Activated CD4-positive, CD25-positive, alpha-beta regulatory T cell (primary cell): ENCODE data around the gene ZNF346.
A peak's percentile ranks its signal among the peaks of the same experiment; 100 is the strongest.
"Not testable (repeated sequence)": the region's sequence is repeated elsewhere in the genome, so short reads cannot be mapped to it uniquely, and the experiment has no call there.

Source experiments
- DNase-seq, 4 experiments: peaks; one replicate each; lab custom pipeline; 2025; lab: John Stamatoyannopoulos, UW

Gene ZNF346, protein sequence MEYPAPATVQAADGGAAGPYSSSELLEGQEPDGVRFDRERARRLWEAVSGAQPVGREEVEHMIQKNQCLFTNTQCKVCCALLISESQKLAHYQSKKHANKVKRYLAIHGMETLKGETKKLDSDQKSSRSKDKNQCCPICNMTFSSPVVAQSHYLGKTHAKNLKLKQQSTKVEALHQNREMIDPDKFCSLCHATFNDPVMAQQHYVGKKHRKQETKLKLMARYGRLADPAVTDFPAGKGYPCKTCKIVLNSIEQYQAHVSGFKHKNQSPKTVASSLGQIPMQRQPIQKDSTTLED

DNA sequence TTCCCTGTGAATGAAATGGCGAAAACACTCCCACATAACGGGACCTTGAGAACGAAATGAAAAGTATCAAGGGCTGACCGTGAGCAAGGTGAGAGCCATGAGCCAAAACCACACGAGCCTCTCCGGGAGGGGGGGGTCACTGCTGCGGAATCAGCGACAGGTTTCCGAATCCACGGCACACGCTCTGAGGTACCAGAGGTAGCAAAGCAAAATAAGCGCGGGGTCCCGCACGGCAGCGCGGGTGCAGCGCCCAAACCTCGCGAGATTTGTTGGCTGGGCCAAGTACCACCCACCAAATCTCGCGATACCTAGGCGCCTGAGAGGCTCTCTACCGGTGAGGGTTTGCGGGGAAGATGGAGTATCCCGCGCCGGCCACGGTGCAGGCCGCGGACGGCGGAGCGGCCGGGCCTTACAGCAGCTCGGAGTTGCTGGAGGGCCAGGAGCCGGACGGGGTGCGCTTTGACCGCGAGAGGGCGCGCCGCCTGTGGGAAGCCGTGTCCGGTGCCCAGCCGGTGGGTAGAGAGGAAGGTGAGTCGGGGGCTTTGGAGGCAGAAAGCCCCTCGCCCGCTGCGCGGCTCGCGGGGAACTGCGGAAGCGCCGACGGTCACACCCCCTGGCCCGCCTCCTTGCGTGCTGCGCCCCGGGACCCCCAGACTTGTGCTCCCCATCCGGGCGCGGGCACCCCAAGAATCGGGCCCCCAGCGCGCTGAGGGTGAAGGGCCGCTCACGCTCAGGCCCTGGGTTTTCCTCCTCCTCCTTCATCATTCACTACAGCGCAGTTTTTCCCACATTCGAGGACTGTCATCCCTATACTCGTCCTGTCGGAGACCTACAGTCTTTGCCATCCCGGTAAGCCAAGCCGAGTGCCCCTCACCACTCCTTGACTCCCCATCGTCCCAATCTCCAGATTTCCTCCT, at the start of gene ZNF346:
Gene ZNF346, plus strand, starts transcription at position 311 of the 917 bp plus-strand sequence. Its CDS starts 43 bp downstream, at position 354.
- DNase-seq = peak; percentile 77 to 86 (median 80)

DNA sequence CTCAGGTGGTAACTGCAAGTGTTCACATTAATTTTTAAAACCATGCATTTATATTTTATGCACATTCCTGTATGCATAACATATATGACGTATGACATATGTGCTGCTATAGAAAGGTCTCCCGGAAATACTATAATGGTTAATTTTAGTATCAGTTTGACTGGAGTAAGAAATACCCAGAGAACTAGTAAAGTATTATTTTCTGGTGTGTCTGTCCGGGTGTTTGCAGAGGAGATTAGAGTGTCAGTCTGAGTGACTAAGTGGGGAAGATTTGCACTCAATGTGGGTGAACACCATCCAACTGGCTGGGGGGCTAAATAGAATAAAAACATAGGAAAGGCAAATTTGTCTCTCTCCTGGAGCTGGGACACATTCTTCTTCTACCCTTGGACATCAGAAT, 42.8 kb upstream of the ZNF346 start:
- no peak for DNase-seq

DNA sequence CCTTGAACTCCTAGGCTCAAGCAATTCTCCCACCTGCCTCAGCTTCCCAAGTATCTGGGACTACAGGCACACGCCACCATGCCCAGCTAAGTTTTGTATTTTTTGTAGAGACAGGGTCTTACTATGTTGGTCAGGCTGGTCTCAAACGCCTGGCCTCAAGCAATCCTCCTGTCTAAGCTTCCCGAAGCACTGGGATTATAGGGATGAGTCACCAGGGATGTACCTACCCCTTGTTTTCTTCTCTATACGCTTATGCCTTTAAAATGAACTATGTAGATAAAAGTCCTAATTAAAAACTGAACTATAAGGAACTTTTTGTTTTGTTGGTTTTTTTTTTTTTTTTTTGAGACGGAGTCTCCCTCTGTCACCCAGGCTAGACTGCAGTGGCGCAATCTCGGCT, 41.7 kb upstream of the ZNF346 start:
- no peak for DNase-seq

GRCh38 chr5:176983112-176983511, 39.4 kb upstream of the ZNF346 start:
- not testable (repeated sequence) for DNase-seq

DNA sequence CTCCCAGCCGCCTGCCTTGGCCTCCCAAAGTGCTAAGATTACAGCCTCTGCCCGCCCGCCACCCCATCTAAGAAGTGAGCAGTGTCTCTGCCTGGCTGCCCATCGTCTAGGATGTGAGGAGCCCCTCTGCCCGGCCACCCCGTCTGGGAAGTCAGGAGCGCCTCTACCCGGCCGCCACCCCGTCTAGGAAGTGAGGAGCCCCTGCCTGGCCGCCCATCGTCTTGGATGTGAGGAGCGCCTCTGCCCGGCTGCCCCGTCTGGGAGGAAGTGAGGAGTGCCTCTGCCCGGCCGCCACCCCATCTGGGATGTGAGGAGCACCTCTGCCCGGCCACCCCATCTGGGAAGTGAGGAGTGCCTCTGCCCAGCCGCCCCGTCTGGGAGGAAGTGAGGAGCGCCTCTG, 38.9 kb upstream of the ZNF346 start:
- DNase-seq = not testable (repeated sequence)

DNA sequence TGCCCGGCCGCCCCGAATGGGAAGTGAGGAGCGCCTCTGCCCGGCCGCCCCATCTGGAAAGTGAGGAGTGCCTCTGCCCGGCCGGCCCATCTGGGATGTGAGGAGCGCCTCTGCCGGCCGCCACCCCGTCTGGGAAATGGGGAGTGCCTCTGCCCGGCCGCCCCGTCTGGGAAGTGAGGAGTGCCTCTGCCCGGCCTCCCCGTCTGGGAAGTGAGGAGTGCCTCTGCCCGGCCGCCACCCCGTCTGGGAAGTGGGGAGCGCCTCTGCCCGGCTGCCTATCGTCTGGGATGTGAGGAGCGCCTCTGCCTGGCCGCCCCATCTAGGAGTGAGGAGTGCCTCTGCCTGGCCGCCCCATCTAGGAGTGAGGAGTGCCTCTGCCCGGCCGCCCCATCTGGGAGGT, 38.3 kb upstream of the ZNF346 start:
- DNase-seq = not testable (repeated sequence)

DNA sequence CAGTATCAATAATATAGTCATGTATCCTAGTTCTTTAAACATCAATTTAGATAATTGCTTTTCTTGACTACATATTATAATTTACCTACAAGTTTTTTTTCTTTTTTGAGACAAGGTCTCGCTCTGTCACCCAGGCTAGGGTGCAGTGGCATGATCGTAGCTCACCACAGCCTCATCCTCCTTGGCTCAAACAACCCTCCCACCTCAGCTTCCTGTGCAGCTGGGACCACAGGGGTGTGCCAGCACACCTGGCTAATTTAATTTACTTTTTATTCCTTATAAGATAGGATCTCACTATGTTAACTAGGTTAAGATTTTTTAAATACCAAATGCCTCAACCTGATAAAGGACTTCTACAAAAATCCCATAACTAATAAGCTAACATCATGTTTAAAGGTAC, 37.0 kb upstream of the ZNF346 start:
- peak in 2 of 4 experiments; percentile 9 to 17 for DNase-seq

DNA sequence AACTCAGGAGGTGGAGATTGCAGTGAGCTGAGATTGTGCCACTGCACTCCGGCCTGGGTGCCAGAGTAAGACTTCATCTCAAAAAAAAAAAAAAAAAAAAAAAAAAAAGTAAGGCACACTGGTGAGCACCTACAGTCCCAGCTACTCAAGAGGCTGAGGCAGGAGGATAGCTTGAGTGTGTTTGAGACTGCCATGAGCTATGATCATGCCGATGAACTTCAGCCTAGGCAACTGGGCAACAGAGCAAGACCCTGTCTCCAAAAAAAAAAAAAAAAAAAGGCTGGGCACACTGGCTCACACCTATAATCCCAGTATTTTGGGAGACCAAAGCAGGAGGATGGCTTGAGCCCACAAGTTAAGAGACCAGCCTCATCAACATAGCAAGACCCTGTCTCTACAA, 36.2 kb upstream of the ZNF346 start:
- DNase-seq = no peak

- no peak for DNase-seq
Observed at GRCh38 chr5:176987583-176987982, 34.9 kb upstream of the ZNF346 start.

- not testable (repeated sequence) for DNase-seq
Observed at GRCh38 chr5:176993081-176993480, 29.4 kb upstream of the ZNF346 start.

DNA sequence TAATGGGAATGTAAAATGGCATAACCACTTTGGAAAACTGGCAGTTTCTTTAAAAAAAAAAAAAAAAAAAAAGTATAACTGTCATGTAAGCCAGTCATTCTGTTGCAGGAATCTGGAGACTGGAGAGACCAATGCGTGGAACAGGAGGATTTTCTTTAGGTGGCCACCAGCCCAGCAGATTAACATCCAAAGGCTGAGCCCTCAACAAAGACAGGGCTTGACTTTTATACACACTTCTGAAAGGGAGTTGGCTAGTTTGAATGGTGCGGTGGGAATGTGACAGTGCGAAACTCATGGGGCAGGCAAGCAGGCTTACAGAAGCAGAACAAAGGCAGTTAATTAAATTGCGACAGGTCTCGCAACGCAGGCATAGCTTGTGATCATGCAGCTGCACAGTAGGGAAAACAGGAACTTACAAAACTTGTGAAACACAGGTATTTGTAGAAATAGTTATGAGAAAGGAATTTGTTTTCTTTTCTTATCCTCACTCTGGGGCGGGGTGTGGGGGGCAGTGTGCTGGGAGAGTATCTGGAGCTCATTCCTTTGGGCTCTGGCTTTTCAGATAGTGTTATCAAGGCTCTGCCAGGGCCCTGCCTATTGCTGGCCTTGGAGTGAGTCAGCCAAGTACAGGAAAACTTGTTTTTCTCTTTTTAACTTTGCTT, 27.9 kb upstream of the ZNF346 start:
- DNase-seq = no peak

- no peak for DNase-seq
Observed at GRCh38 chr5:176995122-176995490, 27.4 kb upstream of the ZNF346 start.

DNA sequence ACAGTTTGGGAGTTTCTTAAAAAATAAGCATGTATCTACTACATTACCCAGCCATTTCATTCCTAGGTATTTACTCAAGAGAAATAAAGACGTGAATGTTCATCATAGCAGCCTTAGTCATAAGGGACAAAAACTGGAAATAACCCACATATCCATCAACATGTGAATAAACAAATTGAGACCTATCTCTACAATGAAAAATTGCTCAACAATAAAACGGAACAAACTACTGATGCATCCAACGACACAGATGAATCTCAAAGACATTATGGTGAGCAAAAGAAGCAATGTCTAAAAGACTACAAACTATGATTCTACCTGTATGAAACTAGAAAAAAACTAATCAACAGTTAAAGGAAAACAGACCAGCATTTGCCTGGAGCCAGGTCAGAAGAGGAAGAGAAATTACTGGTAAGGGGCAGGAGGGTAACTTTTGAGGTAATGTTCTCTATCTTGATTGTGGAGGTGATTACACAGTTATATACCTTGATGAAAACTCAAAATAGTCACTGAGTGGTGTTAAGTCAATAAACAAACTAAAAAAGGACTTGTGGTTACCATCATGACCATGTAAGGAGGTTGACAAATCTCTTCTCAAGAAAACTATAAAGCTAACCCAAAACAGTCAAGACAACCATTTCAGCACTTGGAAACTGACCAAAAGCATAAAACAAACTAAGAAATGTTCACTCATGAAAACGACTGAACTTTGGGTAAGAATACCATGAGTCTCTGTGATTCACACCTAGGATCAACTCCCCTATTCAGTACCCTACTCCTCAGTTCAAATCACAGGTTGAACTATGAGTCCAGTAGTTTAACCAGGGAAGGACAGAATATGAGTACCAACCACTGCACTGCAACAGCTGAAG, 26.4 kb upstream of the ZNF346 start:
- DNase-seq = no peak

DNA sequence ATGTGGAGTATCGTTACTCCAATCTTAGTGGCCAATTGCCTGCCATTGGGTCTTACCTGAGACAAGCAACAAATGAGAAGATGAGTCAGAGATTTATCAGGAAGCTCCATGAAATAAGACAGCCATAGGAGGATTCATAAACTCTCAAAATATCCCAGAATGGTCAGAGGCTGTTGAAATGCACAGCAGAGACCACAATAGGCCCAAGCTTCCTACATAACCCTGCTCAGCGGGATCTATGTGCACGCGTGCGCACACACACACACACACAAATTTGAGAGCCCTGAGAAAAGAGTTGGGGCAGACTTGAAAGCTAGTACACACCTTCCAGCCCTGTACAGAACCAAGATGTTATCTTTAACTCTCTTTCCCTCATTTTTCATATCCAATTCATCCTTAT, 25.7 kb upstream of the ZNF346 start:
- no peak for DNase-seq

DNA sequence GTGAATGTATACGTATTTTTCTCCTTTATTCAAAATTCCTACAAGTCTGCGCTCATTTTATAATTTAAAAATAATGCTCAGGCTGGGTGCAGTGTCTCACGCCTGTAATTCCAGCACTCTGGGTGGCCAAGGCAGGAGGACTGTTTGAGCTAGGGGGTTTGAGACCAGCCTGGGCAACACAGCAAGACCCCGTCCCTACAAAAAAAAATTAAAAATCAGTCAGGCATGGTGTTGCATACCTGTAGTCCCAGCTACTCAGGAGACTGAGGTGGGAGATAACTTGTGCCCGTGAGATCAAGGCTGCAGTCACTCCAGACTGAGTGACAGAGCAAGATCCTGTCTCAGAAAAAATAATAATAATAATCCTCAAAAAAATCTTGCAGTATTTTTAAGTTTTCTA, 23.7 kb upstream of the ZNF346 start:
- no peak for DNase-seq

GRCh38 chr5:176999526-176999925, 23.0 kb upstream of the ZNF346 start:
- DNase-seq = not testable (repeated sequence)

GRCh38 chr5:177003649-177004048, 18.8 kb upstream of the ZNF346 start:
- DNase-seq = no peak

- DNase-seq = no peak
Observed at GRCh38 chr5:177004961-177005360, 17.5 kb upstream of the ZNF346 start.

DNA sequence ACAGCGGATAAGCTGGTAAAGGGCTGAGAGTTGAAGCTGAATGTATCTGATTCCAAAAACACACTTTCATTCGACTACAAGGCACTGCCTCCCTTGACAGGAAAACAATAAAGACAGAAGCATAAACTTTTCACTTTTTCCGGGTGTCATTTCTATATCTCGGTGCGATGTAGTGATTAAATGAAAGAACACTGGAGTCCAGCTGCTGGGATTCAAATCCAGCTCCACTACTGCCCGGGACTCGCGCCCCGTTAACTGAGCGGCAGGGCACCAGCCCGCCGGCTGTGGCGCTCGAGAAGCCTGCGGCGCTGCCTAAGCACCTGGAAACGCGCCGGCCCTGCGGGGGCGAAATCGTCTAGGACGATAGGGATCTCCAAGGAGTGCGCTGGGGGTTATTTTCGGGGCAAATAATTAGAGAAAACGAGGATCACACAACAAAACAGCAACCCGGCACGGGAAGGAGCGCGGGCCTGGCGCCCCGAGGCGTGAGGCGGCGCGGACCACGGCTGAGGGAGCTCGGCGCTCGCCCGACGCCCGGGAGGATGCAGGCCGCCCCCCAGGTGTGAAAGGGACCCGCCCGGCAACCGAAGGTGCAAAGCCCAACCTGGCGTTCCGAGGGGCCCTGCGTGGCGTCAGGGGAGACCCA, 16.8 kb upstream of the ZNF346 start:
- DNase-seq = peak; percentile 27 to 49 (median 36)

DNA sequence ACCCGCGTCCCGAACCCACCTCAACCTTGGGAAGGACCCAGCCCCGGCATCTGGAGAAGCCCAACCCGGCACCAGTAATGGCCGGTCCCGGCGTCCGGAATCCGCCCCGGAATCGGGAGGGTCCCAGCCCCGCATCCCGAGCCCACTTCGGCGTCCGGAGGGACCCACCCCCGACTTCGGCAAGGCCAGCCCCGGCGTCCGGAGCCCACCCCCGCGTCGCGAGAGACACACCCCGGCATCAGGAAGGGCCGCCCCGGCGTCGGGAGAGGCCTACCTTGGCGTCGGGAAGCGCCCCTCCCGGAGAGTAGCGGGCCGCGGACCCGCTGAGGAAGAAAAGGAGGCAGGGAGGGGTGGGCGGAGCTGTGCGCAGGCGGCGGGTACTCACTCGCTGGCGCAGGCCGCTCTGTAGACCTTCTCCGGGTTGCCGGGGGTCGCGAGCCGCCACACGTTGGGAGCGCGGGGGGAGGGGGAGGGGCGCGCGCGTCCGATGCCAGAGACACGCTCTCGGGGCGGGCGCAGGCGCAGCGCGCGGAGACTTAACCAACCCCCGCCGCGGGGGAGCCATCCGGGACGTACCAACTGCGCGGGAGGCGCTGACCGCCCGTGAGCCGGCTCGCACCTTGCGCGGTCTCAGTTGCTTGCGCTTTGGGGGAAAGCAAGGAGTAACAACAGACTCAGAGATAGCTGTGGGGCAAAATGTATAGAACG, 16.1 kb upstream of the ZNF346 start, which contains the start of gene UIMC1:
Gene UIMC1, minus strand, starts transcription at position 515 of the 708 bp plus-strand sequence. CDS start 24,164 bp downstream, outside the sequence.
- DNase-seq = peak; percentile 84 to 86 (median 85)
